ENCODE measurements around the gene TIE1. TPM values are rescaled to one million over a fixed set of nuclear protein-coding genes. Genes with fewer than 3 reads are reported as not detected.

The TIE1 gene
- total RNA-seq, 1 donor from 2014 or later, result 0.98 TPM

GRCh38 chr1:43293176-43293575, 7.6 kb upstream of the TIE1 start:
- no peak for TF ChIP-seq EZH2 (IDR thresholded peaks at IDR 0.05; ENCODE audit: insufficient read depth, low read length)
- TF ChIP-seq CTCF (IDR thresholded peaks at IDR 0.05; ENCODE audit: insufficient read depth, low read depth, low read length), result no peak
- Histone ChIP-seq H3K79me2 (ENCODE audit: insufficient read depth, low read length) (no peaks in the 10 kb centered on the region), H2AFZ (ENCODE audit: low read depth, low read length) (no peak overlapping the region), H4K20me1 (ENCODE audit: insufficient read depth, low read length) (no peaks in the 10 kb centered on the region), H3K4me3 (ENCODE audit: insufficient read depth, low read depth, low read length) (no peak overlapping the region), H3K36me3 (ENCODE audit: insufficient read depth, low read length) (no peaks in the 10 kb centered on the region), H3K27ac (ENCODE audit: low read depth, low read length) (no peak overlapping the region), H3K9ac (ENCODE audit: low read length) (no peak overlapping the region), H3K4me1 (ENCODE audit: insufficient read depth, low read length) (peaks cover 11% of the 10 kb centered on the region), H3K9me3 (ENCODE audit: insufficient read depth, low read depth, low read length) (no peaks in the 10 kb centered on the region), H3K4me2 (ENCODE audit: low read length) (no peak overlapping the region), H3K27me3 (ENCODE audit: insufficient read depth, low read length) (peaks cover 2% of the 10 kb centered on the region)
- Mint-ChIP-seq H3K4me1 (ENCODE audit: low read depth, unreplicated experiment) (peaks cover 11% of the 10 kb centered on the region), H3K27ac (ENCODE audit: unreplicated experiment) (no peak overlapping the region), H3K36me3 (ENCODE audit: low read depth, unreplicated experiment) (no peaks in the 10 kb centered on the region), H3K4me3 (ENCODE audit: unreplicated experiment) (no peak overlapping the region), H3K9me3 (ENCODE audit: unreplicated experiment) (no peaks in the 10 kb centered on the region), H3K27me3 (ENCODE audit: low read depth, unreplicated experiment) (peaks cover 8% of the 10 kb centered on the region)
- FAIRE-seq, result no peak
- no peak for DNase-seq (ENCODE audit: low read depth)

- Histone ChIP-seq H3K79me2 (ENCODE audit: insufficient read depth, low read length) (no peaks in the 10 kb centered on the region), H2AFZ (ENCODE audit: low read depth, low read length) (no peak overlapping the region), H4K20me1 (ENCODE audit: insufficient read depth, low read length) (no peaks in the 10 kb centered on the region), H3K27ac (ENCODE audit: low read depth, low read length) (no peak overlapping the region), H3K4me1 (ENCODE audit: insufficient read depth, low read length) (peaks cover 11% of the 10 kb centered on the region), H3K27me3 (ENCODE audit: insufficient read depth, low read length) (no peaks in the 10 kb centered on the region), H3K4me2 (ENCODE audit: low read length) (no peak overlapping the region), H3K36me3 (ENCODE audit: insufficient read depth, low read length) (no peaks in the 10 kb centered on the region), H3K9ac (ENCODE audit: low read length) (no peak overlapping the region), H3K9me3 (ENCODE audit: insufficient read depth, low read depth, low read length) (no peaks in the 10 kb centered on the region), H3K4me3 (ENCODE audit: insufficient read depth, low read depth, low read length) (no peak overlapping the region)
- FAIRE-seq, result no peak
- Mint-ChIP-seq H3K4me1 (ENCODE audit: low read depth, unreplicated experiment) (peaks cover 11% of the 10 kb centered on the region), H3K27ac (ENCODE audit: unreplicated experiment) (no peak overlapping the region), H3K4me3 (ENCODE audit: unreplicated experiment) (no peak overlapping the region), H3K27me3 (ENCODE audit: low read depth, unreplicated experiment) (peaks cover 8% of the 10 kb centered on the region), H3K36me3 (ENCODE audit: low read depth, unreplicated experiment) (no peaks in the 10 kb centered on the region), H3K9me3 (ENCODE audit: unreplicated experiment) (no peaks in the 10 kb centered on the region)
- no peak for TF ChIP-seq CTCF (IDR thresholded peaks at IDR 0.05; ENCODE audit: insufficient read depth, low read depth, low read length)
- no peak for TF ChIP-seq EZH2 (IDR thresholded peaks at IDR 0.05; ENCODE audit: insufficient read depth, low read length)
- peak; percentile 73 for DNase-seq (ENCODE audit: low read depth)
Observed at GRCh38 chr1:43293896-43294760, 6.7 kb upstream of the TIE1 start.

- peaks cover 8% of the 10 kb centered on the region for H3K27me3 Mint-ChIP-seq (ENCODE audit: low read depth, unreplicated experiment)
- no peaks in the 10 kb centered on the region for H3K27me3 ChIP-seq (ENCODE audit: insufficient read depth, low read length)
- TF ChIP-seq EZH2 (IDR thresholded peaks at IDR 0.05; ENCODE audit: insufficient read depth, low read length) (no peak), CTCF (IDR thresholded peaks at IDR 0.05; ENCODE audit: insufficient read depth, low read depth, low read length) (no peak)
- H3K4me3 Mint-ChIP-seq (ENCODE audit: unreplicated experiment), result no peak overlapping the region
- no peak overlapping the region for H3K9ac ChIP-seq (ENCODE audit: low read length)
- FAIRE-seq (no peak), DNase-seq (ENCODE audit: low read depth) (no peak)
- H3K27ac Mint-ChIP-seq (ENCODE audit: unreplicated experiment), result no peak overlapping the region
- H2AFZ ChIP-seq (ENCODE audit: low read depth, low read length), result no peak overlapping the region
- H3K36me3 Mint-ChIP-seq (ENCODE audit: low read depth, unreplicated experiment), result no peaks in the 10 kb centered on the region
- no peaks in the 10 kb centered on the region for H3K9me3 ChIP-seq (ENCODE audit: insufficient read depth, low read depth, low read length)
- no peaks in the 10 kb centered on the region for H3K36me3 ChIP-seq (ENCODE audit: insufficient read depth, low read length)
- peaks cover 11% of the 10 kb centered on the region for H3K4me1 ChIP-seq (ENCODE audit: insufficient read depth, low read length)
- H3K4me1 Mint-ChIP-seq (ENCODE audit: low read depth, unreplicated experiment), result peaks cover 11% of the 10 kb centered on the region
- H3K79me2 ChIP-seq (ENCODE audit: insufficient read depth, low read length), result no peaks in the 10 kb centered on the region
- no peaks in the 10 kb centered on the region for H3K9me3 Mint-ChIP-seq (ENCODE audit: unreplicated experiment)
- H3K4me3 ChIP-seq (ENCODE audit: insufficient read depth, low read depth, low read length), result no peak overlapping the region
- no peak overlapping the region for H3K4me2 ChIP-seq (ENCODE audit: low read length)
- no peaks in the 10 kb centered on the region for H4K20me1 ChIP-seq (ENCODE audit: insufficient read depth, low read length)
- no peak overlapping the region for H3K27ac ChIP-seq (ENCODE audit: low read depth, low read length)
Observed at GRCh38 chr1:43294761-43295160, 6.0 kb upstream of the TIE1 start.

Data from astrocyte (in vitro differentiated cells and primary cell).